NOMO-1 treated with dmso at 0.1 percent for 144 hours (cell line): ENCODE results near the gene UGGT1.

Source experiments
- DNase-seq: peaks from one replicate; lab custom pipeline; 2025; ENCODE audit not compliant: unreplicated experiment; lab: John Stamatoyannopoulos, UW

The UGGT1 gene, protein sequence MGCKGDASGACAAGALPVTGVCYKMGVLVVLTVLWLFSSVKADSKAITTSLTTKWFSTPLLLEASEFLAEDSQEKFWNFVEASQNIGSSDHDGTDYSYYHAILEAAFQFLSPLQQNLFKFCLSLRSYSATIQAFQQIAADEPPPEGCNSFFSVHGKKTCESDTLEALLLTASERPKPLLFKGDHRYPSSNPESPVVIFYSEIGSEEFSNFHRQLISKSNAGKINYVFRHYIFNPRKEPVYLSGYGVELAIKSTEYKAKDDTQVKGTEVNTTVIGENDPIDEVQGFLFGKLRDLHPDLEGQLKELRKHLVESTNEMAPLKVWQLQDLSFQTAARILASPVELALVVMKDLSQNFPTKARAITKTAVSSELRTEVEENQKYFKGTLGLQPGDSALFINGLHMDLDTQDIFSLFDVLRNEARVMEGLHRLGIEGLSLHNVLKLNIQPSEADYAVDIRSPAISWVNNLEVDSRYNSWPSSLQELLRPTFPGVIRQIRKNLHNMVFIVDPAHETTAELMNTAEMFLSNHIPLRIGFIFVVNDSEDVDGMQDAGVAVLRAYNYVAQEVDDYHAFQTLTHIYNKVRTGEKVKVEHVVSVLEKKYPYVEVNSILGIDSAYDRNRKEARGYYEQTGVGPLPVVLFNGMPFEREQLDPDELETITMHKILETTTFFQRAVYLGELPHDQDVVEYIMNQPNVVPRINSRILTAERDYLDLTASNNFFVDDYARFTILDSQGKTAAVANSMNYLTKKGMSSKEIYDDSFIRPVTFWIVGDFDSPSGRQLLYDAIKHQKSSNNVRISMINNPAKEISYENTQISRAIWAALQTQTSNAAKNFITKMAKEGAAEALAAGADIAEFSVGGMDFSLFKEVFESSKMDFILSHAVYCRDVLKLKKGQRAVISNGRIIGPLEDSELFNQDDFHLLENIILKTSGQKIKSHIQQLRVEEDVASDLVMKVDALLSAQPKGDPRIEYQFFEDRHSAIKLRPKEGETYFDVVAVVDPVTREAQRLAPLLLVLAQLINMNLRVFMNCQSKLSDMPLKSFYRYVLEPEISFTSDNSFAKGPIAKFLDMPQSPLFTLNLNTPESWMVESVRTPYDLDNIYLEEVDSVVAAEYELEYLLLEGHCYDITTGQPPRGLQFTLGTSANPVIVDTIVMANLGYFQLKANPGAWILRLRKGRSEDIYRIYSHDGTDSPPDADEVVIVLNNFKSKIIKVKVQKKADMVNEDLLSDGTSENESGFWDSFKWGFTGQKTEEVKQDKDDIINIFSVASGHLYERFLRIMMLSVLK (N-terminal part only)

GRCh38 chr2:128090945-128091725 is at the start of gene UGGT1:
Gene UGGT1, plus strand, starts transcription at chr2:128091200. Its CDS starts 158 bp downstream, at chr2:128091358.
- peak; percentile 97 for DNase-seq

GRCh38 chr2:128041561-128041960 is 49.4 kb upstream of the UGGT1 start:
- no peak for DNase-seq

GRCh38 chr2:128043041-128043440 is 48.0 kb upstream of the UGGT1 start:
- no peak for DNase-seq

- DNase-seq: no peak
Measured at GRCh38 chr2:128053331-128053730, 37.7 kb upstream of the UGGT1 start.

DNA sequence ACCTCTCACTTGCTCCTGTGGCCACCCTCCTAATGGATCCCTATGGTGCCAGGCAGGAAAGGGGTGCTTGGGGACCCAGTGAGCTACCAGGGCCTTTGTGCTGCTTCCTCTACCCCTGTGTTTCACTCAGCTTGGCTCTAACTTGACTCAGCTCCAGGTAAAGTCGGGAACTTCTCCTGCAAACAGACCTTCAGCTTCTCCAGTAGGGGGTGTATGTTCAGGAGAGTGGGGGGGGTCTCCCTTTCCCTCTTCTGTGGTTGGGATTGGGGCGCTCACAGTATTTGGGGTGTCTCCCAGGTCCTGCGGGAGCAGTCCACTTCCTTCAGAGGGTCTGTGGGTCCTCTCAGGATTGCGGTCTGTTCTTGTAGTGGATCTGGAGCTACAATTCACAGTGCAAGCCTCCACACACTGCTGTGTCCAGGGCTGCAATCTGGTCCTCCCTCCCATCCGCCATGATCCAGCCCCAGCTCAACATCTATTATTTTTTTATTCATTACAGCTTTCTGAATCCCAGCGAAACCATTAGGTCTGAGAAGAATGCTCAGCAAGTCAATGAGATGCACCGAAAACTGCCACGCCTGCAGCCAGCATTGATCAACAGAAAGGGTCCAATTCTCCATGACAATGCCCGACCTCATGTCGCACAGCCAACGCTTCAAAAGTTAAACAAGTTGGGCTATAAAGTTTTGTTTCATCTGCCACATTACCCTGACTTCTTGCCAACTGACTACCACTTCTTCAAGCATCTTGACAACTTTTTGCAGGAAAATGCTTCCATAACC is 36.7 kb upstream of the UGGT1 start:
- no peak for DNase-seq

- DNase-seq: no peak
Measured at GRCh38 chr2:128057334-128057733, 33.7 kb upstream of the UGGT1 start.

DNA sequence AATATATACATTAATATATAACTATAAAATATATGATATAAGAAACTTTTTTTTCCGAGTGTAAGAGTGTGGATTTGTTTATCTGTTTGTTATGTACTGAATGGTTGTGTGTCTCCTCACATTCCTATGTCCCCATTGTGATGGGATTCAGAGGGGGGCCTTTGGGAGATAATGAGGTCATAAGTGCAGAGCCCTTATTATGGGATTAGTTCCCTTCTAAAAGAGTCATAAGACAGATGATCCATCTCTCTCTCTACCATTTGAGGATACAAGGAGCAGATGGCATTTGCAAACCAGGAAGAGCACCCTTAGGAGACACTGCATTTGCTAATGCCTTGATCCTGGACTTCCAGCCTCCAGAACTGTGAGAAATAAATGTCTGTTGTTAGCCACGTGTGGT is 32.9 kb upstream of the UGGT1 start:
- no peak for DNase-seq

DNA sequence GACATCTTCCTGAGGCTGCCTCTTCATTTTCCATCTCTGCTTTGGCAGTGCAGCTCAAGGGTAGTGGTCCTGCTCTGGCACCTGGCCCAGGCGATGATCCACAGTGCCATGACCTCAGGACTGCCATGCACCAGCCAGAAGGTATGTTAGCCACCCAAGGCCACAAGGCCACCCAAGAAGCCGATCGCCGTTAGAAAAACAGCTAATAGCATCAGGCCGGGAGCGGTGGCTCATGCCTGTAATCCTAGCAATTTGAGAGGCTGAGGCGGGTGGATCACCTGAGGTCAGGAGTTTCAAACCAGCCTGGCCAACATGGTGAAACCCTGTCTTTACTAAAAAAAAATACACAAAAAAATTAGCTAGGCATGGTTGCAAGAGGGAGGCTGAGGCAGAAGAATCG is 28.4 kb upstream of the UGGT1 start:
- DNase-seq: no peak

DNA sequence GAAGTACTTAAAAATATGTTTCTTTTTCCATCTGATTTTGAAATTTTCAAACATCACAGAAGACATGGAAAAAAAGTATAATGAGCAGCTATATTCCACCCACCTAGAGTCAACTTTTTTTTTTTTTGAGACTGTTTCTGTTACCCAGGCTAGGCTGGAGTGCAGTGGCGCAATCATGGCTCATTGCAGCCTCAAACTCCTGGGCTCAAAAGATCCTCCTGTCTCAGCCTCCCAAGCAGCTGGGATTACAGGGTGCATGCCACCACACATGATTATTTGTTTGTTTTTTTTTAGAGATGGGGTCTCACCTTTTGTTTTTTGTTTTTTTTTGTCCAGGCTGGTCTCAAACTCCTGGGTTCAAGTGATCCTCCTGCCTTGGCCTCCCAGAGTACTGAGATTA is 26.6 kb upstream of the UGGT1 start:
- DNase-seq: no peak

- no peak for DNase-seq
Measured at GRCh38 chr2:128069769-128070168, 21.2 kb upstream of the UGGT1 start.

DNA sequence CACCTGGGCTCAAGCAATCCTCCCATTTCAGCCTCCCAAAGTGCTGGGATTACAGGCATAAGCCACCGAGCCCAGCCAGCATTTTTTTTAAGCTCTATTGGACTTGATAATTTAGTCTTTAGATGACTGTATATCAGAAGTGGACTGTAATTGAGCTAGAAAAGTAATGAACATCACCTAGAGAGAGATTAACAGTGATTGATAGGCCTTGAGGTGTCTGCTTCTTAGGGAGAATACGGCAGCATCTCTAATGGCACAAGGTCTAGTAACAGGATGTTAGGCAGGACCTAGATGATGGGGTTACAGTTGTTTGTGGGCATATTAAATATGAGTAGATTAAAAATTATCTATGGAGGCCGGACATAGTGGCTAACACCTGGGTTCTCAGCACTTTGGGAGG is 17.7 kb upstream of the UGGT1 start:
- no peak for DNase-seq

DNA sequence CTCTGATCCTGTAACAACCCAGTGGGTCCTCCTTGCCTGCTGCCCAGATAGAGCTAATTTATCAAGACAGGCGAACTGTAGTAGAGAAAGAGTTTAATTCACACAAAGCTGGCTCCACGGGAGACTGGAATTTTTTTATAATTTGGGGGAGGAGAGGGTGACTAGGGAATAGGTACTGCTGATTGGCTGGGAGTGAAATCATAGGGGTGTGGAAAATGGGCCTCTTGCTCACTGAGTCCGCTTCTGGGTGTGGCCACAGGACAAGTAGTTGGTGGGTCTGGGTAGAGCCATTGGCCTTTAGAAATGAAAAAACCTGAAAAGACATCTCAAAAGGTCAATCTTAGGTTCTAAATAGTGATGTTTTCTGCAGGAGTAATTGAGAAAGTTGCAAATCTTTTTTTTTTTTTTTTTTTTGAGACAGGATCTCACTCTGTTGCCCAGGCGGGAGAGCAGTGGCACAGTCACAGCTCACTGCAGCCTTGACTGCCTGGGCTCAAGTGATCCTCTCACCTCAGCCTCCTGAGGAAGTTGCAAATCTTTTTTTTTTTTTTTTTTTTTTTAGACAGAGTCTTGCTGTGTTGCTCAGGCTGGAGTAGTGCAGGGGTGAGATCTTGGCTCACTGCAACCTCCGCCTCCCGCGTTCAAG is 14.4 kb upstream of the UGGT1 start:
- DNase-seq: no peak

- no peak for DNase-seq
Measured at GRCh38 chr2:128084757-128085156, 6.2 kb upstream of the UGGT1 start.

GRCh38 chr2:128086244-128086643 is 4.8 kb upstream of the UGGT1 start:
- no peak for DNase-seq

DNA sequence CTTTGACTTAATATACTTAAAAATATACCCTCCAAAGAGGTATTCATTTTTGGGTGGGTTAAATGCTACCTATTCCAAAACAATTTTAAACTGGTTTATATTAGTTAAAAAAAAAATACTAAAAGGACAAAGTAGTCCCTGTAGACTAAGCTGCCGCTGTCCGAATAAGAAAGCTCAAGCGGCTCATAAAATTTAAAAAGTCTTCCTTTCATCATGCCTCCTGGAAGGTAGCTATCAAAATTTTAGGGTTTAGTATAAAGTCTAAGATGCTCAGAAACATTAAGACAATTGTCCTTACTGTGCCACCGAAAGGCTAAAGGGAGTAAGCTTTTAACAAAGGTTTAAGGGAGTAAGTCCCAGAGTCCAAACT is 440 bp upstream of the UGGT1 start:
- DNase-seq: no peak

GRCh38 chr2:128091726-128092080 is 703 bp downstream of the UGGT1 start:
- no peak for DNase-seq

DNA sequence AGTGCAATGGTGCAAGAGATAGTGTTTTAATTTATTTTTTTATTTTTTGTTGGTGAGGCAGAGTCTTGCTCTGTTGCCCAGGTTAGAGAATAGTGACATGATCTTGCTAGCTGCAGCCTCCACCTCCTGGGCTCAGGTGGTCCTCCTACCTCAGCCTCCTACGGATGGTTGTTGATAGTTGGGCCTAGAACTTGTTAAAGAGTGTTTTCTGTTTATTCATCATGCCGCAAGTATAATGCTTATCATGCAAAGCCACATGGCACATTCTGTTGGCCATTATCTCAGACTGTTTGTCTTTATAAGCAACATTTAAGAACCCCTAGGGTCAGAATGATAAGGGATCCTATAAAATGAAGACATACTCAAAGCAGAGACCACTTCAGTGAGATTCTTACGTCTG is 1.7 kb downstream of the UGGT1 start:
- DNase-seq: no peak

DNA sequence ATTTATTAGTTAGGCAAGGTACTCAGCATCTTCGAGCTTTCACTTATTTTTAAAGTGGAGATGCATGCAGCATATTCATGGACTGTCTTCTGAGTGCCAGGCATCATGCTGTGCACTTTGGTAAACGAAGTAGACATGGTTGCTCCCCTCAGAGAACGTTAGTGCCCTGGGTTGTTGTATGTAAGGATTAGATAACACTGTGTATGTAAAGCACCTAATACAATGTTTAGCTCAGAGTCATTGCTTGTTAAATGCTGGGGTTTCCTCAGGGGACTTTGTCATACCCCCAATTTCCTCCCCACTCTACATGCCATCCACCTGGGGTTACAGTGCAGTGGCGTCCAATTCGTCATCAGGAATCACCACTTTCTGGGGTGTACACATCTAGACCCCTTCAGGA is 2.8 kb downstream of the UGGT1 start:
- no peak for DNase-seq

DNA sequence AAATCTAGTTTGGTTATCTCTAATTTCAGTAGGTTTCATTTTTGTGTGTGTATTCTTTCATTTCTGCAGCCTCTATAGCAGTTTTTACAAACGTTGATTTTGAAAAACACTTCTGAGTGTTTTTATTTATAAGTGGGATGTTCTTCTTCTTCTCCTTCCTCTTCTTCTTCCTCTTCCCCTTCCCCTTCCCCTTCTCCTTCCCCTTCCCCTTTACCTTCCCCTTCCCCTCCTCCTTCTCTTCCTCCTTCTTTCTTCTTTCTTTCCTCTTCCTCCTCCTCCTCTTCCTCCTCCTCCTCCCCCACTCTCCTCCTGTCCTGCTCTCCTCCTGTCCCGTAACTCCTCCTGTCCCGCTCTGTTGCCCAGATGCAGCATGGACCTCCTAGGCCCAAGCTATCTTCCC is 4.2 kb downstream of the UGGT1 start:
- DNase-seq: no peak
